WERI-Rb-1 (cell line): ENCODE results near the gene HMBS.
A peak's percentile ranks its signal among the peaks of the same experiment; 100 is the strongest.
"Not testable (repeated sequence)": the region's sequence is repeated elsewhere in the genome, so short reads cannot be mapped to it uniquely, and the experiment has no call there.

Experiments
- DNase-seq: peaks from one replicate; pipeline ENCODE4 v3.0.0-alpha.2; 2020
- H3K27ac ChIP-seq: fragments of 250-450 bp; sonication (Bioruptor Pico); 2 replicates; pipeline ENCODE4 v1.5.1; 2020; ENCODE audit warnings: mild to moderate bottlenecking, moderate library complexity
- H3K27me3 ChIP-seq: fragments of 250-450 bp; sonication (Bioruptor Pico); 2 replicates; pipeline ENCODE4 v1.5.1; 2021; ENCODE audit warnings: mild to moderate bottlenecking, low read depth, moderate library complexity; ENCODE audit not compliant: insufficient read depth, severe bottlenecking
- H3K36me3 ChIP-seq: fragments of 250-450 bp; sonication (Bioruptor Pico); 2 replicates; pipeline ENCODE4 v1.5.1; 2020; ENCODE audit warnings: mild to moderate bottlenecking, moderate library complexity
- H3K4me3 ChIP-seq: 2 replicates; pipeline ENCODE4 v1.5.1; 2011; ENCODE audit warnings: low read depth, mild to moderate bottlenecking, control low read depth, low read length
- H3K9me3 ChIP-seq: fragments of 250-450 bp; sonication (Bioruptor Pico); 2 replicates; pipeline ENCODE4 v1.5.1; 2021; ENCODE audit warnings: mild to moderate bottlenecking, moderate library complexity; ENCODE audit not compliant: severe bottlenecking
- CTCF ChIP-seq: IDR thresholded peaks from 2 replicates; pipeline ENCODE4 v1.5.1; 2011; ENCODE audit warnings: low read depth, mild to moderate bottlenecking, control low read depth, inconsistent platforms, low read length

Gene HMBS

GRCh38 chr11:119084663-119085436, at the start of gene HMBS:
Gene HMBS (plus strand): TSS chr11:119084881. CDS start chr11:119085034, 153 bp downstream.
- Histone ChIP-seq H3K4me3 (peak within 1 kb of the TSS; percentile 81), H3K27me3 (no peaks in the 10 kb centered on the region), H3K27ac (peak within 1 kb of the TSS; percentile 96), H3K36me3 (peaks cover 18% of the 10 kb centered on the region), H3K9me3 (no peaks in the 10 kb centered on the region)
- peak; percentile 92 for DNase-seq
- no peak for TF ChIP-seq CTCF

DNA sequence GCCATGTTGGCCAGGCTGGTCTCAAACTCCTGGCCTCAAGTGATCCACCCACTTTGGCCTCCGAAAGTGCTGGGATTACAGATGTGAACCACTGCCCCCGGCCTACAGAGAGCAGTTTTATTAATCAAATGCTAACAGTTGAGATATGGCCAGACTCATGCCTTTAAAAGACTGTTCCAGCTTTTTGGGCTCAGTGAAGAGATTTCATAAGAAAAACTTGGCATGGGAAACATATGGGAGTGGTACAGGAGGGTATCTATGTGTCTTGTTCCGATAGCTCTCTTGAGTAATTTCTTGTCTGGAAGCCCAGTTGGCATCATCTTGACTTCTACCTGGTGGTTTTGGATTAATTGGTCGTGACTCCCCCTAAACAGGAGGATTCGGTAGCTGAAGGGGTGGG, 45.8 kb upstream of the HMBS start:
- Histone ChIP-seq H3K27ac (peak overlapping the region; percentile 74), H3K4me3 (no peak overlapping the region), H3K36me3 (no peaks in the 10 kb centered on the region), H3K27me3 (no peaks in the 10 kb centered on the region), H3K9me3 (no peaks in the 10 kb centered on the region)
- TF ChIP-seq CTCF: no peak
- no peak for DNase-seq

DNA sequence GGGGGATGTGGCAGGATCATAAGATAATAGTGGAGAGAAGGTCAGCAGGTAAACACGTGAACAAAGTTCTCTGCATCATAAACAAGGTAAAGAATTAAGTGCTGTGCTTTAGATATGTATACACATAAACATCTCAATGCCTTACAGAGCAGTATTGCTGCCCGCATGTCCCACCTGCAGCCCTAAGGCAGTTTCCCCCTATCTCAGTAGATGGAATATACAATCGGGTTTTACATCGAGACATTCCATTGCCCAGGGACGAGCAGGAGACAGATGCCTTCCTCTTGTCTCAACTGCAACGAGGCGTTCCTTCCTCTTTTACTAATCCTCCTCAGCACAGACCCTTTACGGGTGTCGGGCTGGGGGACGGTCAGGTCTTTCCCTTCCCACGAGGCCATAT, 45.2 kb upstream of the HMBS start:
- DNase-seq, H3K36me3 ChIP-seq, H3K9me3 ChIP-seq, H3K4me3 ChIP-seq, H3K27me3 ChIP-seq: not testable (repeated sequence)
- H3K27ac ChIP-seq: peak overlapping the region; percentile 74

DNA sequence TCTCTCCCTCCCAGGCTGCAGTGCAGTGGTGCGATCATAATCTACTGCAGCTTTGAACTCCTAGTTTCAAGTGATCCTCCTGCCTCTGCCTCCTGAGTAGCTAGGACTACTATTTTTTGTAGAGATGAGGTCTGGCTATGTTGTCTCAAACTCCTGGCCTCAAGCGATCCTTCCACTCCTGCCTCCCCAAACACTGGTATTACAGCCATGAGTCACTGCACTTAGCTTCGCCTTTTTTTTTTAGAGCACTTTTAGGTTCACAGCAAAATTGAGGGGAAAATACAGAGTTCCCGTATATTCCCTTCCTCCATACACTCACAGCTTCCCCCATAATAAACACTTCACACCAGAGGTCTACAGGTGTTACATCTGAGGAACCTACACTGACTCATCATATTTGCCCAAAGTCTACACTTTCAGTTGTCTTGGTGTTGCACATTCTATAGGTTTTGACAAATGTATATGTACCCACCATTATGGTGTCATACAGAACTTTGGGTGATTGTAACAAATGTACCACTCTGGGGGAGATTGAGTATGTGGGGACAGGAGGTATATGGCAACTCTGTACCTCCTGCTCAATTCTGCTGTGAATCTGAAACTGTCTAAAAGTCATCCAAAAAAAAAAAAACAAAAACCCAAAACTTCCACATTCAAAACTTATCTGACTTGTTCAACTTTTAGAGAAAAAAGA, 42.7 kb upstream of the HMBS start:
- no peak overlapping the region for H3K4me3 ChIP-seq
- TF ChIP-seq CTCF: no peak
- peaks cover 22% of the 10 kb centered on the region for H3K36me3 ChIP-seq
- H3K27ac ChIP-seq: no peak overlapping the region
- no peak for DNase-seq
- no peaks in the 10 kb centered on the region for H3K27me3 ChIP-seq
- H3K9me3 ChIP-seq: no peaks in the 10 kb centered on the region

DNA sequence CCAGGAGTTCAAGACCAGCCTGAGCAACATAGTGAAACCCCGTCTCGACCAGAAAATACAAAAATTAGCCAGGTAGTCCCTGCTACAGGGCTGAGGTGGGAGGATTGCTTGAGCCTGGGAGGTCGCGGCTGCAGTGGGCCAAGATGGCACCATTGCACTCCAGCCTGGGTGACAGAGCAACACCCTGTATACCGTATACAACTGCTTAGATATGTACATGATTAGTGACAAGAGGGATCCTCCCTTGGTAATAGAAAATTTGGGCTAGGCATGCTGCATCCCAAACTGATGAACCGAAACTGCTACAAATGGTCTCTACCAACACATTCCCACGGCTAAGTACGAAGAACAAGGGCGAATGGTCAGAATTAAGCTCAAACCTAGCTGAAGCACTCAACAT, 41.8 kb upstream of the HMBS start:
- no peaks in the 10 kb centered on the region for H3K27me3 ChIP-seq
- H3K9me3 ChIP-seq: no peaks in the 10 kb centered on the region
- H3K4me3 ChIP-seq: no peak overlapping the region
- no peak for TF ChIP-seq CTCF
- no peak for DNase-seq
- no peak overlapping the region for H3K27ac ChIP-seq
- H3K36me3 ChIP-seq: peaks cover 32% of the 10 kb centered on the region

GRCh38 chr11:119044708-119045107, 40.0 kb upstream of the HMBS start:
- H3K9me3 ChIP-seq: no peaks in the 10 kb centered on the region
- no peaks in the 10 kb centered on the region for H3K27me3 ChIP-seq
- H3K4me3 ChIP-seq: no peak overlapping the region
- peak; percentile 35; the same call in 1 of the 2 replicates for TF ChIP-seq CTCF
- no peak overlapping the region for H3K27ac ChIP-seq
- no peak for DNase-seq
- H3K36me3 ChIP-seq: peaks cover 50% of the 10 kb centered on the region
